HEK293 (cell line): ENCODE measurements around the gene ZNF559.

ENCODE experiments used
- KLF1 ChIP-seq: fragments of 450-650 bp; formaldehyde crosslinking; IDR thresholded peaks from 2 replicates; pipeline ENCODE4 v1.5.1; 2016; ENCODE audit warnings: missing biosample characterization, missing genetic modification characterization
- KLF9 ChIP-seq: fragments of 450-650 bp; formaldehyde crosslinking; IDR thresholded peaks from 2 replicates; pipeline ENCODE4 v1.5.1; 2016; ENCODE audit warnings: missing biosample characterization, missing genetic modification characterization, low read depth
- TCF7L2 ChIP-seq: IDR thresholded peaks from 2 replicates; pipeline ENCODE4 v1.6.1; 2011; ENCODE audit warnings: low read depth, mild to moderate bottlenecking, inconsistent platforms, low read length, moderate library complexity, borderline replicate concordance
- YY1 ChIP-seq: fragments of 450-650 bp; formaldehyde crosslinking; IDR thresholded peaks from 2 replicates; pipeline ENCODE4 v1.5.1; 2018; ENCODE audit warnings: missing biosample characterization, missing genetic modification characterization
- ZNF747 ChIP-seq: fragments of 450-650 bp; formaldehyde crosslinking; IDR thresholded peaks from 2 replicates; pipeline ENCODE4 v1.5.1; 2016; ENCODE audit warnings: missing biosample characterization, missing genetic modification characterization
- ZNF768 ChIP-seq: fragments of 450-650 bp; formaldehyde crosslinking; IDR thresholded peaks from 2 replicates; pipeline ENCODE4 v1.5.1; 2018; ENCODE audit warnings: missing biosample characterization, mild to moderate bottlenecking, missing genetic modification characterization
- TF ChIP-seq, protein P1 (sequence below): fragments of 450-650 bp; formaldehyde crosslinking; IDR thresholded peaks from 2 replicates; pipeline ENCODE4 v1.5.1; 2016; ENCODE audit warnings: missing biosample characterization, missing genetic modification characterization
- TF ChIP-seq, protein P2 (sequence below): fragments of 450-650 bp; formaldehyde crosslinking; IDR thresholded peaks from 2 replicates; pipeline ENCODE4 v1.5.1; 2016; ENCODE audit warnings: missing biosample characterization, missing genetic modification characterization, low read depth
- TF ChIP-seq, protein P3 (sequence below): fragments of 450-650 bp; formaldehyde crosslinking; IDR thresholded peaks from 2 replicates; pipeline ENCODE4 v1.5.1; 2017; ENCODE audit warnings: missing biosample characterization, missing genetic modification characterization
- TF ChIP-seq, protein P4 (sequence below): fragments of 450-650 bp; formaldehyde crosslinking; IDR thresholded peaks from 2 replicates; pipeline ENCODE4 v1.5.1; 2016; ENCODE audit warnings: missing biosample characterization, missing genetic modification characterization
- TF ChIP-seq, protein P5 (sequence below): fragments of 450-650 bp; formaldehyde crosslinking; IDR thresholded peaks from 2 replicates; pipeline ENCODE4 v1.5.1; 2017; ENCODE audit warnings: missing biosample characterization, missing genetic modification characterization

DNA sequence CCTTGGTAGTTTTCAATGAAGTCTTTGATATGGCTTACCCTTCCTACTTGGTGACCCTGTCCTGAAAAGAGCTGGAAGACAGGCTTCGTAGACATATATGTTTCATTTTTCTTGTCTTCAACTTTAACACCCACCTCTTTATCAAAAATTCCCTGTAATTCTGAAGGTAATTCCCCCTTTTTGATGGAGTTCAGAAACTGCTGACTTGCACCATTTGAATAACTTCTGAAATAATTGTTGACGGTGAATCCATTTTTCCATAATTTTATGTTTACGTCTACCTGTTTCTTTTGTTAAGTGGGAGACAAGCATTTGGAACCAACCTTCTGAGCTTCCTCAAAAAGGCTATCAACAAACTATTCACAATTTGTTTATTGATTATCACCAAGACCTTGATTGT, 24.3 kb downstream of the ZNF559 start:
- TF ChIP-seq KLF9 (tag by site-specific recombination) (no peak), ZNF747 (tag by site-specific recombination) (no peak), TCF7L2 (no peak), YY1 (tag by site-specific recombination) (no peak), ZNF768 (tag by site-specific recombination) (no peak), KLF1 (tag by site-specific recombination) (no peak)
- TF ChIP-seq, protein P1, sequence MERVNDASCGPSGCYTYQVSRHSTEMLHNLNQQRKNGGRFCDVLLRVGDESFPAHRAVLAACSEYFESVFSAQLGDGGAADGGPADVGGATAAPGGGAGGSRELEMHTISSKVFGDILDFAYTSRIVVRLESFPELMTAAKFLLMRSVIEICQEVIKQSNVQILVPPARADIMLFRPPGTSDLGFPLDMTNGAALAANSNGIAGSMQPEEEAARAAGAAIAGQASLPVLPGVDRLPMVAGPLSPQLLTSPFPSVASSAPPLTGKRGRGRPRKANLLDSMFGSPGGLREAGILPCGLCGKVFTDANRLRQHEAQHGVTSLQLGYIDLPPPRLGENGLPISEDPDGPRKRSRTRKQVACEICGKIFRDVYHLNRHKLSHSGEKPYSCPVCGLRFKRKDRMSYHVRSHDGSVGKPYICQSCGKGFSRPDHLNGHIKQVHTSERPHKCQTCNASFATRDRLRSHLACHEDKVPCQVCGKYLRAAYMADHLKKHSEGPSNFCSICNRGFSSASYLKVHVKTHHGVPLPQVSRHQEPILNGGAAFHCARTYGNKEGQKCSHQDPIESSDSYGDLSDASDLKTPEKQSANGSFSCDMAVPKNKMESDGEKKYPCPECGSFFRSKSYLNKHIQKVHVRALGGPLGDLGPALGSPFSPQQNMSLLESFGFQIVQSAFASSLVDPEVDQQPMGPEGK (tag by site-specific recombination), result no peak
- TF ChIP-seq, protein P2, sequence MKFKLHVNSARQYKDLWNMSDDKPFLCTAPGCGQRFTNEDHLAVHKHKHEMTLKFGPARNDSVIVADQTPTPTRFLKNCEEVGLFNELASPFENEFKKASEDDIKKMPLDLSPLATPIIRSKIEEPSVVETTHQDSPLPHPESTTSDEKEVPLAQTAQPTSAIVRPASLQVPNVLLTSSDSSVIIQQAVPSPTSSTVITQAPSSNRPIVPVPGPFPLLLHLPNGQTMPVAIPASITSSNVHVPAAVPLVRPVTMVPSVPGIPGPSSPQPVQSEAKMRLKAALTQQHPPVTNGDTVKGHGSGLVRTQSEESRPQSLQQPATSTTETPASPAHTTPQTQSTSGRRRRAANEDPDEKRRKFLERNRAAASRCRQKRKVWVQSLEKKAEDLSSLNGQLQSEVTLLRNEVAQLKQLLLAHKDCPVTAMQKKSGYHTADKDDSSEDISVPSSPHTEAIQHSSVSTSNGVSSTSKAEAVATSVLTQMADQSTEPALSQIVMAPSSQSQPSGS (tag by site-specific recombination), result no peak
- TF ChIP-seq, protein P3, sequence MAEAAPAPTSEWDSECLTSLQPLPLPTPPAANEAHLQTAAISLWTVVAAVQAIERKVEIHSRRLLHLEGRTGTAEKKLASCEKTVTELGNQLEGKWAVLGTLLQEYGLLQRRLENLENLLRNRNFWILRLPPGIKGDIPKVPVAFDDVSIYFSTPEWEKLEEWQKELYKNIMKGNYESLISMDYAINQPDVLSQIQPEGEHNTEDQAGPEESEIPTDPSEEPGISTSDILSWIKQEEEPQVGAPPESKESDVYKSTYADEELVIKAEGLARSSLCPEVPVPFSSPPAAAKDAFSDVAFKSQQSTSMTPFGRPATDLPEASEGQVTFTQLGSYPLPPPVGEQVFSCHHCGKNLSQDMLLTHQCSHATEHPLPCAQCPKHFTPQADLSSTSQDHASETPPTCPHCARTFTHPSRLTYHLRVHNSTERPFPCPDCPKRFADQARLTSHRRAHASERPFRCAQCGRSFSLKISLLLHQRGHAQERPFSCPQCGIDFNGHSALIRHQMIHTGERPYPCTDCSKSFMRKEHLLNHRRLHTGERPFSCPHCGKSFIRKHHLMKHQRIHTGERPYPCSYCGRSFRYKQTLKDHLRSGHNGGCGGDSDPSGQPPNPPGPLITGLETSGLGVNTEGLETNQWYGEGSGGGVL (tag by site-specific recombination), result no peak
- TF ChIP-seq, protein P4, sequence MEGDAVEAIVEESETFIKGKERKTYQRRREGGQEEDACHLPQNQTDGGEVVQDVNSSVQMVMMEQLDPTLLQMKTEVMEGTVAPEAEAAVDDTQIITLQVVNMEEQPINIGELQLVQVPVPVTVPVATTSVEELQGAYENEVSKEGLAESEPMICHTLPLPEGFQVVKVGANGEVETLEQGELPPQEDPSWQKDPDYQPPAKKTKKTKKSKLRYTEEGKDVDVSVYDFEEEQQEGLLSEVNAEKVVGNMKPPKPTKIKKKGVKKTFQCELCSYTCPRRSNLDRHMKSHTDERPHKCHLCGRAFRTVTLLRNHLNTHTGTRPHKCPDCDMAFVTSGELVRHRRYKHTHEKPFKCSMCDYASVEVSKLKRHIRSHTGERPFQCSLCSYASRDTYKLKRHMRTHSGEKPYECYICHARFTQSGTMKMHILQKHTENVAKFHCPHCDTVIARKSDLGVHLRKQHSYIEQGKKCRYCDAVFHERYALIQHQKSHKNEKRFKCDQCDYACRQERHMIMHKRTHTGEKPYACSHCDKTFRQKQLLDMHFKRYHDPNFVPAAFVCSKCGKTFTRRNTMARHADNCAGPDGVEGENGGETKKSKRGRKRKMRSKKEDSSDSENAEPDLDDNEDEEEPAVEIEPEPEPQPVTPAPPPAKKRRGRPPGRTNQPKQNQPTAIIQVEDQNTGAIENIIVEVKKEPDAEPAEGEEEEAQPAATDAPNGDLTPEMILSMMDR (tag by site-specific recombination), result no peak
- TF ChIP-seq, protein P5, sequence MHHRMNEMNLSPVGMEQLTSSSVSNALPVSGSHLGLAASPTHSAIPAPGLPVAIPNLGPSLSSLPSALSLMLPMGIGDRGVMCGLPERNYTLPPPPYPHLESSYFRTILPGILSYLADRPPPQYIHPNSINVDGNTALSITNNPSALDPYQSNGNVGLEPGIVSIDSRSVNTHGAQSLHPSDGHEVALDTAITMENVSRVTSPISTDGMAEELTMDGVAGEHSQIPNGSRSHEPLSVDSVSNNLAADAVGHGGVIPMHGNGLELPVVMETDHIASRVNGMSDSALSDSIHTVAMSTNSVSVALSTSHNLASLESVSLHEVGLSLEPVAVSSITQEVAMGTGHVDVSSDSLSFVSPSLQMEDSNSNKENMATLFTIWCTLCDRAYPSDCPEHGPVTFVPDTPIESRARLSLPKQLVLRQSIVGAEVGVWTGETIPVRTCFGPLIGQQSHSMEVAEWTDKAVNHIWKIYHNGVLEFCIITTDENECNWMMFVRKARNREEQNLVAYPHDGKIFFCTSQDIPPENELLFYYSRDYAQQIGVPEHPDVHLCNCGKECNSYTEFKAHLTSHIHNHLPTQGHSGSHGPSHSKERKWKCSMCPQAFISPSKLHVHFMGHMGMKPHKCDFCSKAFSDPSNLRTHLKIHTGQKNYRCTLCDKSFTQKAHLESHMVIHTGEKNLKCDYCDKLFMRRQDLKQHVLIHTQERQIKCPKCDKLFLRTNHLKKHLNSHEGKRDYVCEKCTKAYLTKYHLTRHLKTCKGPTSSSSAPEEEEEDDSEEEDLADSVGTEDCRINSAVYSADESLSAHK (tag by site-specific recombination), result no peak
